ENCODE measurements around the gene XRCC4.

XRCC4 gene

DNA sequence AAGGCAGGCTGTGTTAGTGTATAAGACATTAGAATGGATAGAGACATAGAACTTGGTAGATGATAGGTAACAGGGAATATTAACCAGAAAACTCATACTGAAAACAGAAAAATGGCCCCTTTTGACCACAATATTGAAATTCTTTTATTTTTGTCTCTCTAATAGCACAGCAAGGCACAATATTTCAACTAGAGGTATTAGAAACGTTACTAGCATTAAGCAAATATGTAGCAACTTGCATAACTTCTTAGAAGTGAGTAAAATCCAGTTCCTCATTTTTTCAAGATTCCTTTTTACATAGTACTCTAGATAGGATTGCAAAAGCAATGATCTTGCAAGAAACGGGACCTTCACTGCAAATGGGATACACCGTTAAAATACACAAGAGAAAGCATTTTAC lies 291.5 kb downstream of the XRCC4 start:
- no peaks in the 10 kb centered on the region for H3K4me1 Mint-ChIP-seq (ENCODE audit: low read depth in 2 of 2)
- no peak overlapping the region for H3K27ac Mint-ChIP-seq
- H3K9me3 Mint-ChIP-seq, result peaks cover 0 to 3% of the 10 kb centered on the region in 2 donors
- H3K27me3 Mint-ChIP-seq, result peaks cover 0 to 6% of the 10 kb centered on the region in 2 donors
- ATAC-seq (replicated peaks), result no peak
- no peak for DNase-seq
- no peak overlapping the region for H3K4me3 Mint-ChIP-seq
- no peaks in the 10 kb centered on the region for H3K36me3 Mint-ChIP-seq (ENCODE audit: insufficient read depth)

DNA sequence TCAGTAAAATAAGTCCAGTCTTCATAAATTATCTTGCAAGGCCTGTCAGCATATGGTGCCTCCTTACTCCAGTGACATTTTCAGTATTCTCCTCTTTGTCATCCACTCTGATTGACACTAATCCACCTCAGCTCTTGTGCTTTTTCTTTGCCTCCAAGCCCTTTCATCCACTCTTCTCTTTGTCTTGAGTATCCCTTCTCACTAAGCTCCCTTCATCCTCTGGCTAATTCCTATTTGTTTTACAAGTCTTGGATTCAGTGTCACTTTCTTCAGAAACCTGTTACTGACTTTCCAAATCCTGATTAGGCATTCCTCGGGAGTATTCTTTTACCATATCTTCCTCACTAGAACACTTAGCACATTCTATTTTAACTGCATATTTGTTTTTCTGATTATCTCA lies 293.6 kb downstream of the XRCC4 start:
- H3K27ac Mint-ChIP-seq, result no peak overlapping the region
- ATAC-seq (replicated peaks) (no peak), DNase-seq (no peak)
- H3K36me3 Mint-ChIP-seq (ENCODE audit: insufficient read depth), result no peaks in the 10 kb centered on the region
- peaks cover 0 to 3% of the 10 kb centered on the region in 2 donors for H3K9me3 Mint-ChIP-seq
- H3K4me1 Mint-ChIP-seq (ENCODE audit: low read depth in 2 of 2), result no peaks in the 10 kb centered on the region
- H3K4me3 Mint-ChIP-seq, result no peak overlapping the region
- H3K27me3 Mint-ChIP-seq, result peaks cover 0 to 6% of the 10 kb centered on the region in 2 donors

DNA sequence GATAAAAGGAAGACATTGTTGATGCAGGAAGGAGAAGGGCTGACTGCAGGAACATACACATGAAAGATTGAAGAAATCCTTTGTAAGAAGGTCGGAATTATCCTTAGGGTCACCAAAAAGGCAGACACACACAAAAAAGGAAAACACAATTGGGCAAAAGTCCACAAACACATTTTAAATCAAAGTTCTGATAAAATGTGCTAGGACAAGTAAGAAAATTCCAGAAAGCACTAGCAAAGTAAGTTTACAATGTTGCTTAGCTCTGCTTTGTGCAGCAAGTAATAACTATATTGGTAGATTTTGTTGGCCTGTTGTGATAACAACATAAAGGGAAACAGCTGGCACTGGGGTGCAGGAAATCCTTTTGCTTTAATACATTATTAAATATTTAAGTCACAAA lies 294.4 kb downstream of the XRCC4 start:
- Mint-ChIP-seq H3K27ac (no peak overlapping the region), H3K9me3 (peaks cover 0 to 2% of the 10 kb centered on the region in 2 donors), H3K4me3 (no peak overlapping the region), H3K36me3 (ENCODE audit: insufficient read depth) (no peaks in the 10 kb centered on the region), H3K27me3 (peaks cover 0 to 6% of the 10 kb centered on the region in 2 donors), H3K4me1 (ENCODE audit: low read depth in 2 of 2) (no peaks in the 10 kb centered on the region)
- ATAC-seq (replicated peaks), result no peak
- DNase-seq, result no peak

DNA sequence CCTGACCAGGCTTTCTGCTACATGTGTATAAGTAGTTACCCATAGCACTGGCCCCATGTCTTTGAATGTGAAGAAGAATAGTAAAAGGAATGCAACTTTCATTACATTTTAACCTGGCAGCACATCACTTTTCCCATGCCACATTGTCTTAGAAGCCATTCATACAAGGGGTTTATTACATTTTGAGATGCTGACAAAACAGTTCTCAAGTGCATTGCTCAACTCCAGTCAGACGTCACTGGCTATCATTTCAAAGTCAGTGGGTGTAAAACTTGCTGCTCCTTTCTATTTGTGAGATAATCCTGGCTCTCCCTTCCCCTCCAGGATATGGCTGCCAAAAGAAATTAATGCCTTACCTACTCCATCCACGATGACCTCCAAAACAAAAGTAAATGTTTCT lies 297.2 kb downstream of the XRCC4 start:
- Mint-ChIP-seq H3K36me3 (ENCODE audit: insufficient read depth) (no peaks in the 10 kb centered on the region), H3K27ac (no peak overlapping the region), H3K4me3 (no peak overlapping the region), H3K27me3 (peaks cover 6 to 8% of the 10 kb centered on the region in 2 donors), H3K9me3 (peaks cover 0 to 2% of the 10 kb centered on the region in 2 donors), H3K4me1 (ENCODE audit: low read depth in 2 of 2) (no peaks in the 10 kb centered on the region)
- DNase-seq, result no peak
- no peak for ATAC-seq (replicated peaks)

DNA sequence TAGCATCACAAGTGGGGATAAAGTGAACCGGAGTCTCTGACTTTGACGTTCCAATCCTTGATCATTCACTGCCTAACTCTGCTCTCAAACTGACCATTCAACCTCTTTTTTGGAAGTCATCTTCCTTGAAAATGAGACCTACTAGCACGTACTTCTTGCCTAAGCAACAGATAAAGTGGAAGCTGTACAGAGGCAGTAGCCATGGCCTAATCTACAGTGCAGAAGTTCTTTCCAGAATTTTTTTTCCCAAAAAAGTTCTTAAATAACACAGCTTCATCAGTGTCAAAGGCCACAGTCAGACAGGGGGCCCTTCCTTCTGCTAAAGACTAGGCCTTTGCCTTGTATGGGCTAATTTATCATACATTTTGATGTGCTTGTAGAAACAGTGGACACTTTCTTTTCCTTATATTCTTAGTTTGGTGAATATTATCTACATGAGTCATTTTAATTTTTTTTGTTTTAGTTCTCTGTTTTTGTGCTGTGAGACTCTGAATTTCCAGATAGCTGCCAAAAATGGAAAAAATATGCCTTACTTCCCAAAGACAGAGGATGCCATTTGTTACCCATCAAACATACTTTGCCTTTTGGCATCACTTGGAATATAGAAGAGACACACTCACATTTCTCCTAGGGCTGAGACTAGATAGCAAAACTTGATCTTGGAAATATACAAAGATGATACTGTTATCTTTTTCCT lies 297.9 kb downstream of the XRCC4 start:
- Mint-ChIP-seq H3K36me3 (ENCODE audit: insufficient read depth) (no peaks in the 10 kb centered on the region), H3K27ac (no peak overlapping the region), H3K27me3 (peaks cover 6 to 8% of the 10 kb centered on the region in 2 donors), H3K4me3 (no peak overlapping the region), H3K4me1 (ENCODE audit: low read depth in 2 of 2) (no peaks in the 10 kb centered on the region), H3K9me3 (peaks cover 0 to 2% of the 10 kb centered on the region in 2 donors)
- no peak for DNase-seq
- no peak for ATAC-seq (replicated peaks)

DNA sequence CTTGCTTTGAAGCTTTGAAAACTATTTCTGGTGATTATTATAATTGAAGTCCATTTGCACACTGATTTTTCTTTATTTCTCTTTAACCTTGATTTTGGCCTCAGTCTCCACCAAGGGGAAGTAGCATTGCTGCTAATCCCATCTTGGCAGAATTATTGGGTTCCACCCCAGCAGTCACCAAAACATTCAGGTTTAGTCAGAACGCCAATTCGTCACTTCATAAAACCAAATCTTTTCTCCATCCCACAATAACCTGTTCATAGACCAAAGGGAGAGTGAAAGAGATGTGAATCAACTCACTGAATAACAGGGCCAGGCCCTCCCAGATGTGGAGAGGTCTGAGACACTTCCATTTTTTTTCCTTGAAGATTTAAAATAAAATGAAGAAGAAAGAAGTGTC lies 299.1 kb downstream of the XRCC4 start:
- no peak for DNase-seq
- H3K27ac Mint-ChIP-seq, result no peak overlapping the region
- no peak for ATAC-seq (replicated peaks)
- H3K27me3 Mint-ChIP-seq, result peaks cover 0 to 8% of the 10 kb centered on the region in 2 donors
- H3K4me3 Mint-ChIP-seq, result no peak overlapping the region
- no peaks in the 10 kb centered on the region for H3K36me3 Mint-ChIP-seq (ENCODE audit: insufficient read depth)
- H3K4me1 Mint-ChIP-seq (ENCODE audit: low read depth in 2 of 2), result no peaks in the 10 kb centered on the region
- H3K9me3 Mint-ChIP-seq, result no peaks in the 10 kb centered on the region

DNA sequence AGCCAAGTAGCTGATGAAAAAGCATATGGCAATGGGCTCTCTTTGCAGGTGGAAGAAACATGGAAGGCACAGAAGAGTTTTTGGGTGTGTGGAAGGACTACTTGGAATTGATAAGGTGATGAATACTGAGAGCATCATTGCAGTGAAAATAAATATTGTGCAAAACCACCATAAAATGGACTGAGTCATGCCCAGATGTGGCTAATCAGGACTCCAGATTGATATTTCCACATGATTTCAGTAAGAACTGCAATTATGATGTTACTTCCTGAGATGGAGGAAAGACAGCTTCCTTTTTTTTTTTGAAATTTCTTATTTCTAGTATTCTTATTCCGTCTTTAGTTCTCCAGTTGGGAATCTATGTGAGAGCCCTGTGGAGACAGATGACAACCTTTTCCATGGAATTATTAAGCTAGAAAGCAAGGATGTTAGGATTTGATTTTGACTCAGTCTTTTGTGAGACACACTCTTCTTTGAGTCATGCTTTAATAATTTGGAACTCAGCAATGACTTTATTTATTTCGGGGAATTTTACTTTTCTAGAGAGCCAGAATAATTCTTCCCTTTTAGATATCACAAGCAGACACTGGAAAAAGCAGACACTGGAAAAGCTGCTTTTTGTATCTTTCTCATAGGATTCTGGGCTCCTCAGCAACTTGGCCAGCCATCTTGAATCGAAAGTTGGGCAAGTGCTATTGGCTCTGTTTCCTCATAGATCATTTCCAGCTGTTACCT lies 300.0 kb downstream of the XRCC4 start:
- no peak for ATAC-seq (replicated peaks)
- H3K27ac Mint-ChIP-seq, result no peak overlapping the region
- no peaks in the 10 kb centered on the region for H3K36me3 Mint-ChIP-seq (ENCODE audit: insufficient read depth)
- no peak overlapping the region for H3K4me3 Mint-ChIP-seq
- H3K4me1 Mint-ChIP-seq (ENCODE audit: low read depth in 2 of 2), result no peaks in the 10 kb centered on the region
- no peaks in the 10 kb centered on the region for H3K9me3 Mint-ChIP-seq
- H3K27me3 Mint-ChIP-seq, result peaks cover 0 to 9% of the 10 kb centered on the region in 2 donors
- DNase-seq, result no peak

DNA sequence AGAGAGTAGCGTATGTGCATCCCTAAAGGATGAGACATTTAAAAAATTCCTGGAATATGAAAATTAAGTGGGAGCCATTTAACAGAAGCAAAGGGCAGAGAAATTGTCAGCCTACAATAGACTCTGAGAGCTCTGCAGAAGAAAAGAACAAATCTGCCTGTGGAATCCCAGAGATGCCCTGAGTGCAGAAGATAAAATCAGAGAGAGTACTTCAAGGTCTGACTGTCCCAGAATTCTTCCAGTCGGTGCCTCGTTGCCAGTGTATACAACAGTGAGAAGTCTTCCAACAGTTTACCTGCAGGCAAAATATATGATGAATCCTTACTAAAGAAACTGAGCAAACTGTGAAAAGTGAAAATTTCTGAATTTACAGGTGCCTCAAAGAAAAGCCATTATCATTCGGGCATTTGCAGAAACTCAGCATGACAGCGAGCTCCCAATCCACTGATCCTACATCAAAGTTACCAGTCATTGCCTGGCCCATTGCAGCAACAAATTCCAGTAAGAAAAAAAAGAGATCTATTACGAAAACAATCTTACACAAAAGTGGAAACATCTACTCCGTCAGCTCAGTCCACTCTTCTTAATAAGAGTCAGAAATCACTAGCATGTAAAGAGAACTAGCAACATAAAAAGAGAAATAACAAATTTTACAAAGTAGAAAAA lies 301.4 kb downstream of the XRCC4 start:
- peaks cover 0 to 1% of the 10 kb centered on the region in 2 donors for H3K9me3 Mint-ChIP-seq
- no peaks in the 10 kb centered on the region for H3K36me3 Mint-ChIP-seq (ENCODE audit: insufficient read depth)
- DNase-seq (no peak), ATAC-seq (replicated peaks) (no peak)
- no peak overlapping the region for H3K4me3 Mint-ChIP-seq
- H3K4me1 Mint-ChIP-seq (ENCODE audit: low read depth in 2 of 2), result no peaks in the 10 kb centered on the region
- H3K27me3 Mint-ChIP-seq, result peaks cover 0 to 15% of the 10 kb centered on the region in 2 donors
- H3K27ac Mint-ChIP-seq, result no peak overlapping the region

DNA sequence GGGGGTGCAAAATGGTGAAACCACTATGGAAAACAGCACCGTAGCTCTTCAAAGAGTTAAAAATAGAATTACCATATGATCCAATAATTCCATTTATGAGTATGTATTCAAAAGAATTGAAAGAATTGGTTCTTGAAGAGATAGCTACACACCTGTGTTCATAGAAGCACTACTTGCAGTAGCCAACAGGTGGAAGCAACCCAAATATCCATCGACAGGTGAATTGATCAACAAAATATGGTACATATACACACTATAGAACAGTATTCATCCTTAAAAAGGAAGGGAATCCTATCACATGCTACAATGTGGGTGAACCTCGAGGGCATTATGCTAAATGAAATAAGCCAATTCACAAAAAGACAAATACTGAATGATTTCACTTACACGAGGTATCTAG lies 308.5 kb downstream of the XRCC4 start:
- ATAC-seq (replicated peaks) (no peak), DNase-seq (no peak)
- H3K4me1 Mint-ChIP-seq (ENCODE audit: low read depth in 2 of 2), result no peaks in the 10 kb centered on the region
- H3K4me3 Mint-ChIP-seq, result no peak overlapping the region
- peaks cover 0 to 7% of the 10 kb centered on the region in 2 donors for H3K27me3 Mint-ChIP-seq
- H3K9me3 Mint-ChIP-seq, result peaks cover 0 to 1% of the 10 kb centered on the region in 2 donors
- H3K36me3 Mint-ChIP-seq (ENCODE audit: insufficient read depth), result no peaks in the 10 kb centered on the region
- H3K27ac Mint-ChIP-seq, result no peak overlapping the region

DNA sequence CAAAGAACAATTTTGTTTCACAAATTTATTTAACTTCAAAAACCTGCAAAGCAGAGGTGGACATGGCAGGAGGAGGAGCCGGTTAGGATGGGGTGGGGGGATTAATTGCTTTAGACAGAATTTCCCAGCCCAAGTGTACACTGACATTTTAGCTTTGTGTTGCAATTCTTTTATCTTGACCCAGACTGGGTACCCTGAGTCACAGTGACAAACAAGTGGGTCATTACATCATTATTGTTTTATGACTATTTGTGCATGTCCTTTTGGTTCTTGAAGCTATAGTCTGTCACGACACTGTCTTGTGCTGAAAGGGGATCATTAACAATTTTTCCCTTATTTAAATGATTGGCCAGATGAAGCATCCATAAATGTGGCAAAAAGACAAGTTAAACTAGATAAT lies 309.7 kb downstream of the XRCC4 start:
- H3K27me3 Mint-ChIP-seq, result peaks cover 0 to 7% of the 10 kb centered on the region in 2 donors
- no peaks in the 10 kb centered on the region for H3K4me1 Mint-ChIP-seq (ENCODE audit: low read depth in 2 of 2)
- ATAC-seq (replicated peaks), result no peak
- no peak overlapping the region for H3K4me3 Mint-ChIP-seq
- no peak overlapping the region for H3K27ac Mint-ChIP-seq
- H3K9me3 Mint-ChIP-seq, result peaks cover 0 to 1% of the 10 kb centered on the region in 2 donors
- H3K36me3 Mint-ChIP-seq (ENCODE audit: insufficient read depth), result no peaks in the 10 kb centered on the region
- DNase-seq, result no peak

DNA sequence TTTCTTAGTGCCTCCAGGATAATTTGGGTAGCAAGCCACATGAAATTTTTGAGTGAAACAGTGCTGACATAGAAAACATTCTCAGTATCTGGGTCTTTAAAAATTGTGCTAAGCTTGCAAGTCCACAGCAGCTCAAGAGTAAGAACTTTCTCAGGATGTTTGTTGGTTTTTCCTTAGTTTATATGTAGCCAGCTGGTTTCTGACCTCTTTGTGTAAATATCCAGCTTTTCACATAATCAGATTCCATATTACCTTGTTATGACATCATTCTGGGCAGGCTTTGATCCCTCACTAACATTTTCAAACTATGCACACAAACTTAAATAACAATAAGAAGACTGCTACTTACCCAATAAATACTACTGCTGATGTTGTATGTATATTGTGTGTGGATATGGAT lies 311.3 kb downstream of the XRCC4 start:
- no peak for ATAC-seq (replicated peaks)
- Mint-ChIP-seq H3K36me3 (ENCODE audit: insufficient read depth) (no peaks in the 10 kb centered on the region), H3K4me3 (no peak overlapping the region), H3K4me1 (ENCODE audit: low read depth in 2 of 2) (no peaks in the 10 kb centered on the region), H3K27me3 (no peaks in the 10 kb centered on the region), H3K27ac (no peak overlapping the region), H3K9me3 (no peaks in the 10 kb centered on the region)
- no peak for DNase-seq

DNA sequence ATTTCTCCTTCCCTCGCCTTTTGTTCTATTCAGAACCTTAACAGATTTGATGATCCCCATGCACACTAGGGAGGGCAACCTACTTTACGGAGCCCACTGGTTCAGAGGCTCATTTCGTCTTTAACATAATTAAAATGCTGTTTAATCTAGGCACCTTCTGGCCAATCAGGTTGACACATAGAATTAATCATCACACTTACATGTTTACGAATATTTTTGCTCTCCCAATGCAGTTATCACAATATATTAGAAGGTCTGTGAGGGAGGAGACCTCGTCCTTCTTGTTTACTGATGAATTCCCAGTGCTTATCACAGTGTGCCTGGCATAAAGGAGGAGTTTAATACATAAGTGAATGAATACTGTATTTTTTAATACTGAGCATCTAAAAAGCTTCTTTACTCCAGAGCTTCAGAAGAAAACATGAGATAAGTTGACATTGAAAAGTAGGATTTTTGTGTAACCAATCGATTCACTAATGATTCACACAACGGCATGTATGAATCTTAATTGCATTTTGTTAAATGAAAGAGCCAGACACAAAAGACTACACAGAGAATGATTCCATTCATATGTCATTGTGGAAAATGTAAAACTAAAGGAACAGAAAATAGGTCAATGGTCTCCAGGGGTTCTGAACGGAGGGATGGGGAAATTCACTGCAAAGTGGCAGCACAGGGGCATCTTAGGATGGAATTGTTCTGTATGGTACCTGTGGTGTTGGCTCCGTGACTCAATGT lies 315.6 kb downstream of the XRCC4 start:
- Mint-ChIP-seq H3K9me3 (no peaks in the 10 kb centered on the region), H3K36me3 (ENCODE audit: insufficient read depth) (no peaks in the 10 kb centered on the region), H3K4me3 (no peak overlapping the region), H3K27me3 (no peaks in the 10 kb centered on the region), H3K27ac (no peak overlapping the region), H3K4me1 (ENCODE audit: low read depth in 2 of 2) (no peaks in the 10 kb centered on the region)
- ATAC-seq (replicated peaks) (no peak), DNase-seq (no peak)

DNA sequence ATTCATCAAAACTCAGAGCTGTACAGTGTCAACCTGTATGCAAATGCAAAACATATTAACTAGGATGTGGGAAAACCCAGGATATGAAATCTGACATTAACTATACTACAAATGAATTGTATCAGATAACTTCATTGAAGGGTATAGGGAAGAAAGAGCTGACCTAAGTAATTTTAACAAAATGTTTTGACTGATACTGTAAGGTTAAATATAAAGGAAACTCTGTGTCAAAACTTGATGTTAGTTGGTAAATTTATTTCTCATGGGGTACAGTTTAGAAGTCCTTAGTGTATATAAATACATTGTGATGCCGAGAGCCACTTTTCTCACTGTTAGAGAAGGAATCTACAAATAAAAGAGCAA lies 316.1 kb downstream of the XRCC4 start:
- no peak overlapping the region for H3K27ac Mint-ChIP-seq
- no peaks in the 10 kb centered on the region for H3K4me1 Mint-ChIP-seq (ENCODE audit: low read depth in 2 of 2)
- no peaks in the 10 kb centered on the region for H3K9me3 Mint-ChIP-seq
- ATAC-seq (replicated peaks) (no peak), DNase-seq (no peak)
- H3K27me3 Mint-ChIP-seq, result no peaks in the 10 kb centered on the region
- no peak overlapping the region for H3K4me3 Mint-ChIP-seq
- H3K36me3 Mint-ChIP-seq (ENCODE audit: insufficient read depth), result no peaks in the 10 kb centered on the region

Measured in effector memory CD8-positive, alpha-beta T cell (primary cell).